HG03159 (cell line): Measurements from ENCODE around the gene DHDH.

Experiments
- ATAC-seq: cut with Tn5 transposase; IDR thresholded peaks from one replicate; pipeline ENCODE4 v1.9.1; 2021; ENCODE audit warnings: mild to moderate bottlenecking, moderate library complexity; ENCODE audit not compliant: unreplicated experiment

Gene DHDH

GRCh38 chr19:48965040-48965805 is 31.7 kb downstream of the DHDH start, which contains the start of gene FTL:
FTL (plus strand) TSS chr19:48965309; CDS start chr19:48965508, 199 bp downstream.
- ATAC-seq: peak; percentile 66

GRCh38 chr19:48965806-48966540 is 32.5 kb downstream of the DHDH start:
- ATAC-seq: peak; percentile 30

DNA sequence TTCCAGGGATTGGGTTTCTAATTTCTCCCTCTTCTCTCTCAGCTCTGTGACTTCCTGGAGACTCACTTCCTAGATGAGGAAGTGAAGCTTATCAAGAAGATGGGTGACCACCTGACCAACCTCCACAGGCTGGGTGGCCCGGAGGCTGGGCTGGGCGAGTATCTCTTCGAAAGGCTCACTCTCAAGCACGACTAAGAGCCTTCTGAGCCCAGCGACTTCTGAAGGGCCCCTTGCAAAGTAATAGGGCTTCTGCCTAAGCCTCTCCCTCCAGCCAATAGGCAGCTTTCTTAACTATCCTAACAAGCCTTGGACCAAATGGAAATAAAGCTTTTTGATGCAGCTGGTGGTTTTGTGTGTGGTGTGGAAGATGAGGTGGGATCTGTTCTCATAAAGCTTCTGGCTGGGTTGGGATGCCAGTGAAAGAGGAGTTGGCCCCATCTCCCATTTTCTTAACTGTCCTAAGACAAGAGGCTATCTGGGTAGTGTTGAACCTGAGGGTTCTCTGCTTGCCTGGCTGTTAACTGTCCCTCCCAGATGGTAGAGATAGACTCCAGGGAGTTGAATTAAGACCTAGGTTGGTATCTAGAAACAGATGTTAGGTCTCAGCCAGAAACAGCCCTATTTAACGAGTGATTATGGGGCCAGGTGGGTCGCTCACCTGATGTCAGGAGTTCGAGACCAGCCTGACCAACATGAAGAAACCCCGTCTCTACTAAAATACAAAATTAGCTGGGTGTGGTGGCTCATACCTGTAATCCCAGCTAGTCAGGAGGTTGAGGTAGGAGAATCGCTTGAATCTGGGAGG is 33.2 kb downstream of the DHDH start:
- no peak for ATAC-seq

GRCh38 chr19:48967346-48968178 is 34.1 kb downstream of the DHDH start:
- ATAC-seq: no peak

- ATAC-seq: no peak
Observed at GRCh38 chr19:48968179-48968661, 34.7 kb downstream of the DHDH start.

DNA sequence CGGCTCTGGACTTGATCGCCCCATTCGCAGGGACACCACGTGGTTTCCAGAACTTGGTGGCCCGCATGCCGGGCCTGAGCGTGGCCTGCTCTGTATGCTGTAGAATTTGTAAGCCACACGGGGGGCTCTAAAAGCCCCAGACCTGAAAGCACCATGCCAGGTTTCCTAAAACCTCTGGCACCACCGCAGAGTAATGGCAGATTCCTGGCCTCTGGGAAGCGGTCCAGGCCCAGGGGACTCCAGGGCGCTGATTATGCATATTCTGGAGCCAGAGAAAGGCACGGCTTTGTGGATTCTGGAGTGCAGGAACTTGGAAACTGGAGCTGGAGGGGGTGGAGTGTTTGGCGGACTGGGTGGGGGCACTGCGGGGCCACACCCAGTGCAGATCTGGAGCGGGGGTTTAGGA is 35.3 kb downstream of the DHDH start:
- no peak for ATAC-seq

GRCh38 chr19:48969276-48970138 is 36.0 kb downstream of the DHDH start:
- ATAC-seq: no peak

DNA sequence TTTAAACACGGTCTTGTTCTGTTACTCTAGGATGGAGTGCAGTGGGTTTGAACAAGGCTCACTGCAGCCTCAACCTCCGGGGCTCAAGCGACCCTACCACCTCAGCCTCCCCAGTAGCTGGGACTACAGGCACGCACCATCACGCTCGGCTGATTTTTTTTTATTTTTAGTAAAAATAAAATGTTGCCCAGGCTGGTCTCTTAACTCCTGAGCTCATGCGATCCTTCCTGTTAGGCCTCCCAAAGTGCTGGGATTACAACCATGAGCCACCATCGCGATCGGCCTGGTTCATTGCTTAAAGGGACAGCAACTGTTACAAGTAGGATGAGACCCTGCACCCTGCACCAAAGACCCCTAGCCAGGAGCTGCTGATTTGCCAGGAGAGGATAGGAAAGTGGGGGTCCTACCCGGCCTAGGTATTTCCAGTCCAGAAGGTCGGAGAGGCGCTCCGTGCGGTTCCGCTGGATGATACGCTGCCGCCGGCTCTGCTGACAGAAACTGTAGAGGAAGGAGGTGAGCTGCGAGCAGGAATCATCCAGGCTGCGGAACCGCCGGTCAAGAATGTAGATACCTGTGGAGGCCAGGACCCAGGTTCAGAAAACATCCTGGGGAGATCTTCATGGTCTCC is 36.8 kb downstream of the DHDH start:
- no peak for ATAC-seq

DNA sequence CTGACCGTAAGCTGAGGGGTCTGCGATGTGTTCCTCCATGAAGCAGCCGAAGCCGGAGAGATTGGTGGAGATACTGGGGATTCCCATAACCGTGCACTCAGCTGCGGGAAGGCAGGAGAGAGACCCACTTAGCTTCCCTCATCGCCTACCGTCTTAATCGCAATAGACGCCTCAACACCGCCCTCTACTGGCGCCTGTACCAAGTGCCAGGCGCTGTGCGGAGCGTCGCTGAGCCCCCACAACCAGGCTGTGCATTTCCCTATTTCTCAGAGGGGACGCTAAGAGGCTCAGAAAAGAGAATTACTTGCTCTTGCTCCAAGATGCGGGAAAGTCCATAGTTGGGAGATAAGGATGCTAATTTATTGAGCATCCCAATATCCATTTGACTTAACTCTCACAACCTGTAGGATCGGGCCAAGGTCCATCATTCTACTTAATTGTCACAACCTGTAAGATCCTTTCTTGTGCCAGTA is 37.5 kb downstream of the DHDH start:
- no peak for ATAC-seq

GRCh38 chr19:48975947-48976847 is 42.7 kb downstream of the DHDH start:
- ATAC-seq: no peak

DNA sequence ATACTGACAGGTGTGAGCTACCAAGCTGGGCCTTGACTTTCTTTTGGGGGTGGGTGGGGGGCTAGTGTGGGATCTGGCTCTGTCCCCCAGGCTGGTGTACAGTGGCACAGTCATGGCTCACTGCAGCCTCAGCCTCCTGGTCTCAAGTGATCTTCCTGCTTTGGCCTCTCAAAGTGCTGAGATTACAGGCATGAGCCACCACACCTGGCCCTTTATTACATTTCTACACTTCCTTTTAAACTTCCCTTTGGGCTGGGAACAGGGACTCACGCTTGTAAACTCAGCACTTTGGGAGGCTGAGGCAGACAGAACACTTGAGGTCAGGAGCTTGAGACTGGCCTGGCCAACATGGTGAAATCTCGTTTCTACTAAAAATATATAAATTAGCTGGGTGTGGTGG is 43.6 kb downstream of the DHDH start:
- no peak for ATAC-seq

DNA sequence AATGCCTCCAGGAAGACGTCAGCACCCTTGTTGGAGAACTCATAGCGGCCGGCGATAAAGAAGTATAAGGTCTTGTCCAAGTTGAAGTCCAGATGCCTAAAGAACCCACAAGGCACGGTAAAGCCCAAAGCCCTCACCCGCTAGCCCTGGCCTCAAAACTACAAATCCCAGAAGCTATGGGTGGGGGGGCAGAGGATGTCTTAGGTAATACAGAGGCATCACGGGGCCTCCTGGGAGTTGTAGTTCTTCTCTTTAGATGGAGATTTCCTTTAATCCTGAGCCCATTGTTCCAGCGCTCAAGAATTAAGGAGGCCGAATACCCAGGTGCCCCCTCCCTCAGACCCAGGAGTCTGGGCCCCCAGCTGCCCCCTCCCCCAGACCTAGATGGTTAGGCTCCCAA is 48.8 kb downstream of the DHDH start:
- ATAC-seq: no peak

DNA sequence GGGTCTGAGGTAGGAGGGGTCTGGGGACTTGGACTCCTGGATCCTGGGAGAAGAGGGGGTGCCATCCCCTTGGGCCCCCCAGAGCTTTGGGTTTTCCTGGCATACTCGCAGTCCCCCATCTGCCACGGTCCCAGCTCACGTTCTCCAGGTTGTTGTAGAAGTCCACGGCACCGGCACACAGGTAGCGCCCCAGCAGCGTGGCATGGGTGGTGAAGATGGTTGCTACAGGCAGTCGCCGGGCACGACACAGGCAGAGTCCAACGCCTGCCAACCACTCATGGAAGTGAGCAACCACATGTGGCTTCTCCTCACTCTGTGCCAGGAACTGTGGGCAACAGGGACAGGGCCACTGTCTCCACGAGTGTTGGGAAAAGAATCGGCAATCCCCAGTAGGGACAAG is 52.2 kb downstream of the DHDH start:
- no peak for ATAC-seq

DNA sequence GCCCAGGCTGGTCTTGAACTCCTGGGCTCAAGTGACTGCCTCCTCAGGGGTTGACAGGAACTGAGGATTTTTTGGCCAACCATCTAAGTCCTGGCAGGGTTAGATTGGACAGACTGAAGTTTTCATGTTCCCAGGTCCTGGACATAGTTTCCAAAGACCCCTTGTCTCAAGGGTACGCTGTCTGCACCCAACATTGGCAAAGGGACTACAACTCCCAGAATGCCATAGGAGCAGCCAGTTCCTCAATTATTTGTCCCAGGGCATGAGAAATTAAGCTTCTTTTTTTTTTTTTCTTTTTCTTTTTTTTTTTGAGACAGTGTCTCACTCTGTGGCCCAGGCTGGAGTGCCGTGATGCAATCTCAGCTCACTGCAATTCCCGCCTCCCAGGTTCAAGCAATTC is 52.7 kb downstream of the DHDH start:
- no peak for ATAC-seq

DNA sequence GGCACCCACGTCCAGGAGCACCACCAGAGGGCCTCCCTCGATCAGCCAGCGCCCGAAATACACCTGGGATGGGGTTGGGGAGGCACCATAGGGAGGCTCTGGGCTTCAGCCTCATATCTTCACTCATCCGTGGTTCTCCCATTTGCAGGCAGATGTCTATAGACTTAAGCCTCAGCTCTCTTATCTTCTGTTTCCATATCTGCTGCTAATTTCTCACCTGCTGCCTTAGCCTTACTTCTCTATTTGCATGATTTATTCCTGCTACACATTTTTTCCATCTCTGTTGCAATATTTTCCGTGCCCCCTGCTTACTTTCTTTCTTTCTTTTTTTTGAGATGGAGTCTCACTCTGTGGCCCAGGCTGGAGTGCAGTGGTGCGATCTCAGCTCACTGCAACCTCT is 53.8 kb downstream of the DHDH start:
- no peak for ATAC-seq

- no peak for ATAC-seq
Observed at GRCh38 chr19:48988286-48988685, 54.8 kb downstream of the DHDH start.

- no peak for ATAC-seq
Observed at GRCh38 chr19:48988860-48989259, 55.4 kb downstream of the DHDH start.
